HG02642 (cell line): ENCODE data around the gene PIGQ.
"Not testable (repeated sequence)": the region's sequence is repeated elsewhere in the genome, so short reads cannot be mapped to it uniquely, and the experiment has no call there.

Experiments
- ATAC-seq: cut with Tn5 transposase; IDR thresholded peaks from one replicate; pipeline ENCODE4 v1.9.1; 2021; ENCODE audit warnings: mild to moderate bottlenecking; ENCODE audit not compliant: unreplicated experiment, poor library complexity

The PIGQ gene

GRCh38 chr16:597655-598054, 27.9 kb downstream of the PIGQ start:
- not testable (repeated sequence) for ATAC-seq

GRCh38 chr16:598823-599739, 29.3 kb downstream of the PIGQ start:
- ATAC-seq, result no peak

- ATAC-seq, result no peak
Observed at GRCh38 chr16:600781-601180, 31.0 kb downstream of the PIGQ start.

- no peak for ATAC-seq
Observed at GRCh38 chr16:603933-604332, 34.2 kb downstream of the PIGQ start.

DNA sequence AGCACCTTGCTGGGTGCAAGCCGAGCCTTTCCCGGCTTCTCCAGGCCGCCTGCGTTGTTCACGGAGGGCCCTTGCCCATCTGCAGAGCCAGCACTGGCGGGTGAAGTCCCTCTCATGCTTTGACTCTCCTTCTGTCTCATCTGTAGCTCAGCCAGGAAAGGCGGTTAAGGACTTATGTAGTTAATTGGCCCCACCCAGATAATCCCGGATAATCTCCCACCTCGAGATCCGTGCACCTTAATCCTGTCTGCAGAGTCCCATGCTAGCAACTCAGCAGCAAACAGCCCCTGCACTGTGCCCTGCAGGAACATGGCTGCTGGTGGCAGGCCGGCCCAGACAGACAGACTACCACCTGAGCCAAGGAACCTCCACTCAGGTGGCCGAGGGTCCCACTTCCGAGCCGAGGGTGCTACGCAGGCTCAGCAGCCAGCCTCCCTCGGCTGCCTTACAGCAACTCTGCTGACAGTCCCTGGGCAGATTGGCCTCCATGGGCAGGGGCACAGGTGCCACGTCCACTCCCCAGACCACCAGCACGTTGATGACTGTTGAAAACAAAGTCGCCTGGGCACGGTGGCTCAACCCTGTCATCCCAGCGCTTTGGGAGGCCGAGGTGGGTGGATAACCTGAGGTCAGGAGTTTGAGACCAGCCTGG, 37.0 kb downstream of the PIGQ start:
- ATAC-seq, result no peak

DNA sequence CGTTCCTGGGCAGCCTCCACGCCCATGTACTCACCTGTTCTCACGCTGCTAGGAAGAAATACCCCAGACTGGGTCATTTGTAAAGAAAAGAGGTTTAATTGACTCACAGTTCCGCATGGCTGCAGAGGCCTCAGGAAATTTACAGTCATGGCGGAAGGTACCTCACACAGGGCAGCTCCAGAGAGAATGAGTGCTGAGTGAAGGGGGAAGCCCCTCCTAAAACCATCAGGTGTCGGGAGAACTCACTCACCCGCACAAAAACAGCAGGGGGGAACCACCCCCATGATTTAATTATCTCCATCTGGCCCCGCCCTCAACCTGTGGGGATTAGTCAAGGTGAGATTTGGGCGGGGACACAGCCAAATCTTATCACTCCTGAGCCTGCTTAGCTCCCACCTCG, 38.3 kb downstream of the PIGQ start:
- ATAC-seq, result no peak

- ATAC-seq, result no peak
Observed at GRCh38 chr16:609316-609715, 39.5 kb downstream of the PIGQ start.

DNA sequence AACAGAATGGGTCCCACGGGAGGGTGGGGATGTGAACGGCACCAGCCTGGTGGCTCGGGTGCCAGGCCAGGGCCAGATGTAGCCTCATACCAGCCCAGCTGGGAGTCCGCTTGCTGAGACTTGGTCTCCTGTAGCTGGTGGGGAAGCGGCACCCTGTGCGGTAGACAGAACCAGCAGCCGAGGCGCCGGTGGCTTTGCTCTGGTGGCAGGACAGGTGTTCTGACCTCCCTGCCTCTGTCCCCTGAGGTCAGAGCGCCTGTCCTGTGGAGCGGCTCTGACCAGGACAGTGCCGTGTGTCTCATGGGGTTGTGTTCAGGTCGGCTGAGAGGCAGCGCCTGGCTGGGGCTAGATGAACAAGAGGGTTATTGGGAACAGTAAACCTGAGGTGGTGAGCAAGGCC, 40.2 kb downstream of the PIGQ start:
- ATAC-seq, result no peak

- ATAC-seq, result no peak
Observed at GRCh38 chr16:610513-611381, 41.0 kb downstream of the PIGQ start.

DNA sequence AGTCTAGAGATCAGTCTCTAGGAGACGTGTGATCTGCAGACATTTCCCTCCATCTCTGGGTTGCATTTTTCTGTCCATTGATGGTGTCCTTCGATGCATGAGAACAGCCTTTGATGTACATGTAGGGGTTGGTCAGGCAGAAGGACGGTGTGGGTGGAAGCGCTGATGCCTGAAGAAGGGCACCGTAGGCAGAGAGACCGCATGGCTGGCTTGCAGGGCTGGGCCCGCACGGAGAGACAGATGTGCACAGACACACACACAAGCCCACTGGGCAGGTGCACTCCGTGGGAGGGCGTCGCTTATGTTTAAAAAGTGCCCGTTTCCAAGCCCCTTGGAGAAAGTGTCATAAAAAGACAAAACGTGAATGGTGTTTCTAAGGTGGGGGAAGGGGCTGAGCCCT, 45.4 kb downstream of the PIGQ start:
- no peak for ATAC-seq

DNA sequence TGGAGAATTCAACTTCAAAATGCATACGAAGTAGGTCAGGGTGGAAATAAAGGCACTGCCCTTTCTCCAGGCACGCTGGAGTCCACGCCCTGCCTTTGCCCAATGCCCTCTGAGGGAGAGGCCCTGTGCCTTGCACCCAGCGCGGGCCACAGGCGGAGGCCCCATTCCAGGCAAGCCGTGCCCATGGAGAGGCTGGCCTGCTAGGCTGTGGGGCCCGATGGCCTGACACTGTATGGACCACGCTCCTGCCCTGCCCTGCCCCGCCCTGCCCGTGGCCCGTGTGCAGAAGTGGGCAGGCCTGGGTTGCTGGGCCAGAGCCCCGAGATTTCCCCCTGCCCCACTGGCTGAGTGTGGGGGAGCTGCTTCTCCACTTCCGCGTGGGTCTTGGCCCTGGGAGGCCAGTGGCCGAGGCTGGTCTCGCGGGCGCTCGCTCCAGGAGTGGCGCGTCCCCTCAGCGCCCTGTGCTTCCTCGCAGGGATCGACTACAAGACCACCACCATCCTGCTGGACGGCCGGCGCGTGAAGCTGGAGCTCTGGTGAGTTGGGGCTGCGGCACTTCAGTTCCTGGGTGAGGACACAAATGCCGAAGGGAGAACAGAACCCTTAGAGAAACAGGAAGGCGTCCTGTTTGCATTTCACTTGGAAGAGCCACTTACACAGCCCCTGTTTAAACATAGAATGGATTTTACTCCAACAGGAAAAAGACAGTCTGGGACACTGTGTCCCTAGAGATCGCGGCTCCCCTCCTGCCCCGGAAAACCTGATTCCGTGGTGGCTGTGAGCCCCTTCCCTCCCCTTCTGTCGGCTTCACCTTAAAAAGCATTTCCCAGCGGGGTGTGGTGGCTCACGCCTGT, 47.2 kb downstream of the PIGQ start:
- no peak for ATAC-seq

DNA sequence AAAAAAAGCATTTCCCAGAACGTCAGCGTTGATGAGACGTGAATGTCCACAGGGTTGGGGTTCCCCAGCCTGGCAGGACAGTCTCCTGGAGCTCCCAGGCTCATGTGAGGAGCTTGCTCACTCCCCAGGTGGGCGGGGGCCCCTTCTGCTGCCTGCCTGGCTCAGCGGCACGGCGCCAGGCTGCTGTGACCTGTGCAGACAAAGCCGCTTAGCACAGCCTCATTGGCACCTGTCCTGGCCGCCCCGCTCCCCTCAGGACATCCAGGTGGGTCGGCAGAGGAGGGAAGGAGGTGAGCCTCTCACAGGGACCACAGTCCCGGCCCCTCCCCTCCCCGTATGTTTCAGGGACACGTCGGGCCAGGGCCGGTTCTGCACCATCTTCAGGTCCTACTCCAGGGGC, 48.1 kb downstream of the PIGQ start:
- ATAC-seq, result no peak

DNA sequence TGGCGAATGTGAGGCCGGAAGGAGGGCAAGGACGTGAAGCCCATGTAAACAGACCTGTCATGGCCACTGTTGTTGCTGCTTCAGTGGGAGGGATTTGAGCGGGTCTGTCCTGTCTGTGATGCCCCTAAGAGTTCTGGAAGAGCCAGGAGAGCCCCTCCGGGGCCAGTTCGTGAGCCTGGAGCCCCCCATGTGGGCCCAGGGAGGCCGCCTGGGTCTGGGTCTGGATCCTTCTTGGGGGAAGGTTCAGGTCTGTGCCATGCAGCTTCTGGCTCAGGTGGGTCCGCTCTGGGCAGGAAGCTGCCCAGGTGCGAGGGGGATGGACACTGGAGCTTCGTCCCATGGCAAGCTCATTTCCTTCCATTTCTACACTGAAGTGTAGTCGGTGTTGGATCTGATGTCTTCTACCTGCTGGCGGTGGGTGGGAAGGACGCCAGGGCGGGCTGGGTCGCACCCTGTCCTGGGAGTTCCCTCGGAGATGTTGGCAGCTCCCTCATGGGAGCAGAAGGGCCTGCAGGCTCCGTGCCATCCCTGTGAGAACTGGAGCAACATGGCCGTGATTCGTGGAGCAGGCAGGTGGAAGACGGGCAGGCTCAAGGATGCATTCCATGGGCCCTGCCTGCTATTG, 49.8 kb downstream of the PIGQ start:
- no peak for ATAC-seq

DNA sequence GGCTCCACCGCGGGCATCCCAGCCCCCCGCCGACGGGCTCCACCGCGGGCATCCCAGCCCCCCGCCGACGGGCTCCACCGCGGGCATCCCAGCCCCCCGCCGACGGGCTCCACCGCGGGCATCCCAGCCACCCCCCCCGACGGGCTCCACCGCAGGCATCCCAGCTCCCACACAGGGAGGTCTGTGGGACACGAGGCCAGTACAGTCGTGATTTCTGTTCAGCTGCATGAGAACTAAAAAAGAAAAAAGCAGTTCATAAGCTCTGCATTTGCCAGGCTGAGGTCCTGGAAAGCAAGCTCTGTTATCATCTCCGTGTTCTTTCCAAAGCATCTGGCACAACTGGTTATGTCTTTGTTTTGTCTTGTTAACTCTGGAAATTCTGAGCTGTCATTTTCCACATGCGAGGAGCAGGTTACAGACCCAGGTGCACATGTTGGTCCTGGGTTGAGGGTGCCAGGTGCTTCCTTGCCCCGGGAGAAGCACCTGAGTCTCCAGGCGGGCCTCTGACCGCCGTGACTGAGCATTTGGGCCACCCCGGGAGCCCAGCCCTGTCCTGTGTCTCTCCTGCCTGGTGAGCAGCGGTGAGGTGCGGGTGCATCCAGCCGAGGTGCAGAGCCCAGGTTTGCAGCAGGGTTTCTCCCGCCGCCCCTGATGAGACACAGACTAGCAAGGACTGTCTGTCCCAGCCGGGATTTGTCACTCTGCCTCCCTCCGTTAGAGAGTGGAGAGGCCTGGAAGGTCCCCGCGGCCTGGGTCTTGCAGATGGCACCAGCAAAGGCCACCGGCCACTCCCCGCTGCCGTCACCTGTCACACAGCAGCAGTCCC, 51.1 kb downstream of the PIGQ start:
- ATAC-seq, result no peak

GRCh38 chr16:621526-622105, 51.8 kb downstream of the PIGQ start:
- ATAC-seq, result no peak

GRCh38 chr16:622920-623280, 53.1 kb downstream of the PIGQ start:
- no peak for ATAC-seq

- ATAC-seq, result no peak
Observed at GRCh38 chr16:624526-625070, 54.8 kb downstream of the PIGQ start.
